HCT116 (cell line): ENCODE results near the gene USP7. TPM values are rescaled to one million over a fixed set of nuclear protein-coding genes. Genes with fewer than 3 reads are reported as not detected.
"Not testable (repeated sequence)": the region's sequence is repeated elsewhere in the genome, so short reads cannot be mapped to it uniquely, and the experiment has no call there.

Experiments used
- ATAC-seq: fragments of 200-7000 bp; cut with Tn5 transposase; 2 replicates; pipeline ENCODE4 v1.9.1; 2020; ENCODE audit warnings: mild to moderate bottlenecking, moderate library complexity
- BruUV-seq: library from RNA; stranded (reverse); fragments of 400-500 nt; replicated peaks from 2 replicates; lab custom pipeline; 2021; lab: Mats Ljungman, UMichigan
- CTCF ChIA-PET: fragments of 300-600 bp; sonication (Branson Sonifier 250); formaldehyde crosslinking; loops from one replicate; lab custom pipeline; 2021; ENCODE audit warnings: antibody characterized with exemption; lab: Charles Lee
- POLR2A ChIA-PET: fragments of 300-600, 350-600 bp; sonication (Branson Sonifier 250); formaldehyde crosslinking; loops from one replicate; lab custom pipeline; 2021; ENCODE audit warnings: antibody characterized with exemption; lab: Charles Lee
- RAD21 ChIA-PET, 2 experiments: fragments of 300-600 bp; sonication (Branson Sonifier 250); formaldehyde crosslinking; loops; one replicate each; lab custom pipeline; 2023; ENCODE audit warnings: low total read pairs in 2 of 2; ENCODE audit not compliant: uncharacterized antibody in 2 of 2, unreplicated experiment in 2 of 2, low non-redundant PET in 1 of 2; lab: Charles Lee
- DNase-seq: peaks from one replicate; pipeline ENCODE4 v3.0.0-alpha.2; 2010; ENCODE audit warnings: low read depth, low spot score
- H2AFZ ChIP-seq: fragments of 200-600 bp; shearing (Covaris generic), sonication (generic); 2 replicates; pipeline ENCODE4 v1.6.1; 2017; ENCODE audit warnings: low read depth, mixed run types, mixed read lengths, antibody characterized with exemption, low read length; ENCODE audit not compliant: poor library complexity, severe bottlenecking
- H3K27ac ChIP-seq: 2 replicates; pipeline ENCODE4 v1.5.1; 2012; ENCODE audit warnings: low read depth, low read length
- H3K27me3 ChIP-seq: fragments of 200-600 bp; sonication (generic); 2 replicates; pipeline ENCODE4 v1.6.1; 2016; ENCODE audit warnings: mixed run types, low read length, mixed read lengths; ENCODE audit not compliant: insufficient read depth
- H3K36me3 ChIP-seq, 2 experiments: fragments of 200-500 bp in 1 of 2; fragments of 200-600 bp in 1 of 2; sonication (Bioruptor generic) in 1 of 2; sonication (generic) in 1 of 2; 2 replicates each; pipeline versions ENCODE4 v1.5.1 to v1.6.1; 2014 to 2016; ENCODE audit warnings: low read length in 2 of 2, inconsistent platforms in 1 of 2, mixed read lengths in 1 of 2, mixed run types in 1 of 2; ENCODE audit not compliant: insufficient read depth in 2 of 2, control insufficient read depth in 1 of 2
- H3K4me1 ChIP-seq, 2 experiments: fragments of 200-600 bp in 1 of 2; sonication (generic) in 1 of 2; 2 replicates each; pipeline versions ENCODE4 v1.5.1 to v1.6.1; 2012 to 2017; ENCODE audit warnings: low read length in 2 of 2, inconsistent platforms in 1 of 2, mild to moderate bottlenecking in 1 of 2, mixed read lengths in 1 of 2, mixed run types in 1 of 2, moderate library complexity in 1 of 2; ENCODE audit not compliant: insufficient read depth in 2 of 2, control insufficient read depth in 1 of 2
- H3K4me2 ChIP-seq: fragments of 200-600 bp; sonication (generic); 2 replicates; pipeline ENCODE4 v1.6.1; 2017; ENCODE audit warnings: mixed run types, low read length, mixed read lengths
- H3K4me3 ChIP-seq, 2 experiments: fragments of 200-600 bp in 1 of 2; sonication (generic) in 1 of 2; replicated peaks in 1 of 2; 2 replicates each; pipeline ENCODE4 v1.5.1; 2011 to 2016; ENCODE audit warnings: low read length in 2 of 2, control low read depth in 1 of 2, low read depth in 1 of 2, mild to moderate bottlenecking in 1 of 2, mixed read lengths in 1 of 2, mixed run types in 1 of 2
- H3K79me2 ChIP-seq: fragments of 200-600 bp; sonication (generic); 2 replicates; pipeline ENCODE4 v1.6.1; 2017; ENCODE audit warnings: mild to moderate bottlenecking, mixed run types, low read length, moderate library complexity, mixed read lengths; ENCODE audit not compliant: insufficient read depth
- H3K9ac ChIP-seq: fragments of 200-600 bp; sonication (generic); 2 replicates; pipeline ENCODE4 v1.6.1; 2016; ENCODE audit warnings: low read length, mixed read lengths
- H3K9me2 ChIP-seq: fragments of 200-600 bp; sonication (generic), shearing (Covaris generic); 2 replicates; pipeline ENCODE4 v1.6.1; 2017; ENCODE audit warnings: mixed run types, mild to moderate bottlenecking, moderate library complexity; ENCODE audit not compliant: insufficient read depth
- H3K9me3 ChIP-seq, 2 experiments: fragments of 200-500 bp in 1 of 2; fragments of 200-600 bp in 1 of 2; sonication (Bioruptor generic) in 1 of 2; sonication (generic) in 1 of 2; 2 replicates each; pipeline ENCODE4 v1.6.1; 2014 to 2017; ENCODE audit warnings: low read length in 2 of 2, mixed read lengths in 2 of 2, inconsistent platforms in 1 of 2, low read depth in 1 of 2, mild to moderate bottlenecking in 1 of 2, mixed run types in 1 of 2, moderate library complexity in 1 of 2; ENCODE audit not compliant: control insufficient read depth in 1 of 2, insufficient read depth in 1 of 2
- H4K20me1 ChIP-seq: fragments of 200-600 bp; sonication (generic), shearing (Covaris generic); 2 replicates; pipeline ENCODE4 v1.6.1; 2017; ENCODE audit warnings: mixed run types, mild to moderate bottlenecking, moderate library complexity; ENCODE audit not compliant: insufficient read depth
- JUND ChIP-seq: IDR thresholded peaks from 2 replicates; pipeline ENCODE4 v1.6.1; 2012
- POLR2AphosphoS5 ChIP-seq: IDR thresholded peaks from 2 replicates; pipeline ENCODE4 v1.6.1; 2011; ENCODE audit warnings: mild to moderate bottlenecking, low read depth, low read length, moderate library complexity
- intact Hi-C: fragments of 100-400 bp; cut with micrococcal nuclease; formaldehyde crosslinking; loops from 2 replicates; pipeline ENCODE4 v1.10.0; 2022
- total RNA-seq: library from RNA; stranded (reverse); gene quantifications from one replicate; pipeline ENCODE4 v1.2.1, GENCODE V29; 2021; ENCODE audit not compliant: unreplicated experiment
- TF ChIP-seq, protein P1 (sequence below): IDR thresholded peaks from 2 replicates; pipeline ENCODE4 v1.6.1; 2012; ENCODE audit warnings: low read depth

The USP7 gene
- total RNA-seq, 1 experiment from 2014 or later = 154 TPM

GRCh38 chr16:8878523-8878911 is 85.2 kb downstream of the USP7 start (continued):
- TF ChIP-seq, protein P1, sequence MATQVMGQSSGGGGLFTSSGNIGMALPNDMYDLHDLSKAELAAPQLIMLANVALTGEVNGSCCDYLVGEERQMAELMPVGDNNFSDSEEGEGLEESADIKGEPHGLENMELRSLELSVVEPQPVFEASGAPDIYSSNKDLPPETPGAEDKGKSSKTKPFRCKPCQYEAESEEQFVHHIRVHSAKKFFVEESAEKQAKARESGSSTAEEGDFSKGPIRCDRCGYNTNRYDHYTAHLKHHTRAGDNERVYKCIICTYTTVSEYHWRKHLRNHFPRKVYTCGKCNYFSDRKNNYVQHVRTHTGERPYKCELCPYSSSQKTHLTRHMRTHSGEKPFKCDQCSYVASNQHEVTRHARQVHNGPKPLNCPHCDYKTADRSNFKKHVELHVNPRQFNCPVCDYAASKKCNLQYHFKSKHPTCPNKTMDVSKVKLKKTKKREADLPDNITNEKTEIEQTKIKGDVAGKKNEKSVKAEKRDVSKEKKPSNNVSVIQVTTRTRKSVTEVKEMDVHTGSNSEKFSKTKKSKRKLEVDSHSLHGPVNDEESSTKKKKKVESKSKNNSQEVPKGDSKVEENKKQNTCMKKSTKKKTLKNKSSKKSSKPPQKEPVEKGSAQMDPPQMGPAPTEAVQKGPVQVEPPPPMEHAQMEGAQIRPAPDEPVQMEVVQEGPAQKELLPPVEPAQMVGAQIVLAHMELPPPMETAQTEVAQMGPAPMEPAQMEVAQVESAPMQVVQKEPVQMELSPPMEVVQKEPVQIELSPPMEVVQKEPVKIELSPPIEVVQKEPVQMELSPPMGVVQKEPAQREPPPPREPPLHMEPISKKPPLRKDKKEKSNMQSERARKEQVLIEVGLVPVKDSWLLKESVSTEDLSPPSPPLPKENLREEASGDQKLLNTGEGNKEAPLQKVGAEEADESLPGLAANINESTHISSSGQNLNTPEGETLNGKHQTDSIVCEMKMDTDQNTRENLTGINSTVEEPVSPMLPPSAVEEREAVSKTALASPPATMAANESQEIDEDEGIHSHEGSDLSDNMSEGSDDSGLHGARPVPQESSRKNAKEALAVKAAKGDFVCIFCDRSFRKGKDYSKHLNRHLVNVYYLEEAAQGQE = no peak
- TF ChIP-seq POLR2AphosphoS5 = 0 out of 2 replicates have a peak, but pooled peaks have one; percentile 15

GRCh38 chr16:8877894-8878522 is 85.7 kb downstream of the USP7 start:
- Histone ChIP-seq H3K27ac (no peak overlapping the region), H3K4me1 (peaks cover 8 to 22% of the 10 kb centered on the region in 2 experiments), H3K4me2 (peak overlapping the region; percentile 48), H3K9ac (no peak overlapping the region), H2AFZ (no peak overlapping the region), H3K36me3 (no peaks in the 10 kb centered on the region), H3K79me2 (no peaks in the 10 kb centered on the region), H4K20me1 (no peaks in the 10 kb centered on the region), H3K9me2 (no peaks in the 10 kb centered on the region), H3K27me3 (no peaks in the 10 kb centered on the region), H3K9me3 (no peaks in the 10 kb centered on the region), H3K4me3 (no peak overlapping the region)
- POLR2A ChIA-PET = no interaction called here
- intact Hi-C loops = no loop called here
- CTCF ChIA-PET = interaction anchor here (0.9 to 4.3 kb wide), 2 partner anchors 8 to 131 kb away, joined by 3 to 38 read pairs; partner anchors contain the start of gene CARHSP1
- TF ChIP-seq JUND = no peak
- no peak for DNase-seq
- BruUV-seq = no TSS peak
- RAD21 ChIA-PET = no interaction called here
- ATAC-seq = peak; percentile 2; the same call in 1 of the 2 replicates

DNA sequence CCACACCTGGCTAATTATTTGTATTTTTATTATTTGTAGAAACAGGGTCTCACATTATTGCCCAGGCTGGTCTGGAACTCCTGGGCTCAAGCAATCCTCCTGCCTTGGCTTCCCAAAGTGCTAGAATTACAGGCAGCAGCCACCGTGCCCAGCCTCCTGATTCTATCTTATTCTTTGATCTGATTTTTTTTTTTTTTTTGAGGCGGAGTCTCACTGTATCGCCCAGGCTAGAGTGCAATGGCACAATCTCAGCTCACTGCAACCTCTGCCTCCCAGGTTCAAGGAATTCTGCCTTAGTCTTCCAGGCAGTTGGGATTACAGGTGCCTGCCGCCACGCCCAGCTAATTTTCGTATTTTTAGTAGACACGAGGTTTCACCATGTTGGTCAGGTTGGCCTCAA is 88.4 kb downstream of the USP7 start:
- POLR2A ChIA-PET, H3K27me3 ChIP-seq, H3K9me3 ChIP-seq, H3K9me2 ChIP-seq, BruUV-seq, H4K20me1 ChIP-seq, intact Hi-C loops, H2AFZ ChIP-seq, ATAC-seq, CTCF ChIA-PET, H3K79me2 ChIP-seq, H3K4me2 ChIP-seq, DNase-seq, H3K9ac ChIP-seq, H3K4me3 ChIP-seq, H3K27ac ChIP-seq, RAD21 ChIA-PET, H3K36me3 ChIP-seq: not testable (repeated sequence)
- peaks cover 18 to 34% of the 10 kb centered on the region in 2 experiments for H3K4me1 ChIP-seq
